DND-41 (cell line): ENCODE results near the gene CNN3.

ENCODE experiments used
- ATAC-seq: fragments of 200-7000 bp; cut with Tn5 transposase; 3 replicates; pipeline ENCODE4 v1.9.1; 2021; ENCODE audit warnings: low read depth; ENCODE audit not compliant: insufficient read depth
- DNase-seq: peaks from one replicate; pipeline ENCODE4 v3.0.0-alpha.2; 2020
- H2AFZ ChIP-seq: 2 replicates; pipeline ENCODE4 v1.6.0; 2012; ENCODE audit warnings: low read depth, low read length
- H3K27ac ChIP-seq: 2 replicates; pipeline ENCODE4 v1.5.1; 2012; ENCODE audit warnings: low read length, inconsistent platforms
- H3K27me3 ChIP-seq: fragments of 200-600 bp; sonication (generic); 2 replicates; pipeline ENCODE4 v1.6.0; 2012; ENCODE audit warnings: low read length, mild to moderate bottlenecking, inconsistent platforms; ENCODE audit not compliant: insufficient read depth, poor library complexity
- H3K36me3 ChIP-seq: 2 replicates; pipeline ENCODE4 v1.5.1; 2012; ENCODE audit warnings: low read length, inconsistent platforms; ENCODE audit not compliant: insufficient read depth
- H3K4me1 ChIP-seq: 2 replicates; pipeline ENCODE4 v1.5.1; 2012; ENCODE audit warnings: mild to moderate bottlenecking, low read length; ENCODE audit not compliant: insufficient read depth
- H3K4me2 ChIP-seq: 2 replicates; pipeline ENCODE4 v1.6.0; 2012; ENCODE audit warnings: mild to moderate bottlenecking, moderate library complexity, low read length, inconsistent platforms; ENCODE audit not compliant: insufficient read depth
- H3K4me3 ChIP-seq, 2 experiments: fragments of 200-600 bp in 1 of 2; shearing (Covaris generic) in 1 of 2; 2 replicates each; pipeline ENCODE4 v1.5.1; 2012 to 2016; ENCODE audit warnings: inconsistent platforms in 2 of 2, low read length in 2 of 2, mild to moderate bottlenecking in 2 of 2, low read depth in 1 of 2, moderate library complexity in 1 of 2
- H3K79me2 ChIP-seq: 2 replicates; pipeline ENCODE4 v1.6.0; 2012; ENCODE audit warnings: low read length, inconsistent platforms; ENCODE audit not compliant: insufficient read depth
- H3K9ac ChIP-seq: 2 replicates; pipeline ENCODE4 v1.6.0; 2012; ENCODE audit warnings: low read depth, mild to moderate bottlenecking, inconsistent platforms, low read length, moderate library complexity
- H3K9me3 ChIP-seq: 2 replicates; pipeline ENCODE4 v1.5.1; 2012; ENCODE audit warnings: low read length, moderate library complexity, mild to moderate bottlenecking, inconsistent platforms; ENCODE audit not compliant: insufficient read depth, severe bottlenecking
- H4K20me1 ChIP-seq: 2 replicates; pipeline ENCODE4 v1.6.0; 2012; ENCODE audit warnings: low read length; ENCODE audit not compliant: insufficient read depth
- CTCF ChIP-seq: IDR thresholded peaks from 2 replicates; pipeline ENCODE4 v1.5.1; 2012; ENCODE audit warnings: borderline replicate concordance, low read length, moderate library complexity, mild to moderate bottlenecking; ENCODE audit not compliant: poor library complexity, severe bottlenecking; ENCODE audit errors: extremely low read depth
- EZH2 ChIP-seq: IDR thresholded peaks from 3 replicates; pipeline ENCODE4 v1.6.1; 2012; ENCODE audit warnings: borderline replicate concordance, low read depth, mild to moderate bottlenecking, moderate library complexity, low read length, inconsistent platforms; ENCODE audit not compliant: severe bottlenecking

The CNN3 gene

DNA sequence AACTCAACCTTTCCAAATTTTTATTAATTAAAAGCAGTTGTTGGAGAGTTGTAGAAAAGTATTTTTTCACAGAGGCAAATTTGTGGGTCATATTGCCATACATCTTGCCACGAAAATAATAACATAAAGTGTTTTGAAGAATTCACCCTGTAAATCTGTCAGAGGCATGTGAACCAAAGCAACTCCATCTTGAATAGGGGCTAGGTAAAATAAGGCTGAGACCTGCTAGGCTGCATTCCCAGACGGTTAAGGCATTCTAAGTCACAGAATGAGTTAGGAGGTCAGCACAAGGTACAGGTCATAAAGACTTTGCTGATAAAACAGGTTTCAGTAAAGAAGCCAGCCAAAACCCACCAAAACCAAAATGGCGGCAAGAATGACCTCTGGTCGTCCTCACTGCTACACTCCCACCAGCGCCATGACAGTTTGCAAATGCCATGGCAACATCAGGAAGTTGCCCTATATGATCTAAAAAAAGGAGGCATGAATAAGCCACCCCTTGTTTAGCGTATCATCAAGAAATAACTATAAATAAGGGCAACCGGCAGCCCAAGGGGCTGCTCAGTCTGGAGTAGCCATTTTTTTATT lies 4.4 kb upstream of the CNN3 start:
- no peak for TF ChIP-seq CTCF
- TF ChIP-seq EZH2: no peak
- H3K79me2 ChIP-seq: no peaks in the 10 kb centered on the region
- H3K4me3 ChIP-seq: no peak overlapping the region
- no peaks in the 10 kb centered on the region for H3K4me1 ChIP-seq
- DNase-seq (no peak), ATAC-seq (no peak)
- no peak overlapping the region for H2AFZ ChIP-seq
- no peak overlapping the region for H3K27ac ChIP-seq
- H3K9ac ChIP-seq: no peak overlapping the region
- H3K27me3 ChIP-seq: no peaks in the 10 kb centered on the region
- H3K4me2 ChIP-seq: no peak overlapping the region
- peaks cover 4% of the 10 kb centered on the region for H3K9me3 ChIP-seq
- H3K36me3 ChIP-seq: no peaks in the 10 kb centered on the region
- no peaks in the 10 kb centered on the region for H4K20me1 ChIP-seq

- Histone ChIP-seq H3K9me3 (peaks cover 4% of the 10 kb centered on the region), H3K27me3 (no peaks in the 10 kb centered on the region), H3K79me2 (no peaks in the 10 kb centered on the region), H3K27ac (no peak overlapping the region), H3K4me3 (no peak overlapping the region), H3K9ac (no peak overlapping the region), H3K36me3 (no peaks in the 10 kb centered on the region), H3K4me1 (no peaks in the 10 kb centered on the region), H4K20me1 (no peaks in the 10 kb centered on the region), H2AFZ (no peak overlapping the region), H3K4me2 (no peak overlapping the region)
- no peak for ATAC-seq
- DNase-seq: no peak
- TF ChIP-seq EZH2 (no peak), CTCF (no peak)
These were observed 2.7 kb upstream of the CNN3 start for GRCh38 chr1:94929351-94930217.

- Histone ChIP-seq H2AFZ (no peak overlapping the region), H3K79me2 (no peaks in the 10 kb centered on the region), H3K9ac (no peak overlapping the region), H3K4me1 (no peaks in the 10 kb centered on the region), H3K4me2 (no peak overlapping the region), H3K27me3 (no peaks in the 10 kb centered on the region), H3K4me3 (no peak overlapping the region), H3K27ac (no peak overlapping the region), H3K9me3 (peaks cover 4% of the 10 kb centered on the region), H3K36me3 (no peaks in the 10 kb centered on the region), H4K20me1 (no peaks in the 10 kb centered on the region)
- TF ChIP-seq EZH2: no peak
- TF ChIP-seq CTCF: no peak
- no peak for ATAC-seq
- no peak for DNase-seq
These were observed 1.5 kb upstream of the CNN3 start for GRCh38 chr1:94928293-94928939.
